ENCODE data around the gene POP5.

GRCh38 chr12:120528861-120529525, 52.2 kb downstream of the POP5 start, which contains the start of gene COQ5:
- TF ChIP-seq, protein P1, sequence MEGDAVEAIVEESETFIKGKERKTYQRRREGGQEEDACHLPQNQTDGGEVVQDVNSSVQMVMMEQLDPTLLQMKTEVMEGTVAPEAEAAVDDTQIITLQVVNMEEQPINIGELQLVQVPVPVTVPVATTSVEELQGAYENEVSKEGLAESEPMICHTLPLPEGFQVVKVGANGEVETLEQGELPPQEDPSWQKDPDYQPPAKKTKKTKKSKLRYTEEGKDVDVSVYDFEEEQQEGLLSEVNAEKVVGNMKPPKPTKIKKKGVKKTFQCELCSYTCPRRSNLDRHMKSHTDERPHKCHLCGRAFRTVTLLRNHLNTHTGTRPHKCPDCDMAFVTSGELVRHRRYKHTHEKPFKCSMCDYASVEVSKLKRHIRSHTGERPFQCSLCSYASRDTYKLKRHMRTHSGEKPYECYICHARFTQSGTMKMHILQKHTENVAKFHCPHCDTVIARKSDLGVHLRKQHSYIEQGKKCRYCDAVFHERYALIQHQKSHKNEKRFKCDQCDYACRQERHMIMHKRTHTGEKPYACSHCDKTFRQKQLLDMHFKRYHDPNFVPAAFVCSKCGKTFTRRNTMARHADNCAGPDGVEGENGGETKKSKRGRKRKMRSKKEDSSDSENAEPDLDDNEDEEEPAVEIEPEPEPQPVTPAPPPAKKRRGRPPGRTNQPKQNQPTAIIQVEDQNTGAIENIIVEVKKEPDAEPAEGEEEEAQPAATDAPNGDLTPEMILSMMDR (tag by site-specific recombination; IDR thresholded peaks at IDR 0.05): peak; percentile 7; the same call in 1 of the 2 replicates
- TF ChIP-seq ZNF654 (tag by site-specific recombination; IDR thresholded peaks at IDR 0.05; ENCODE audit: low read depth): no peak
- TF ChIP-seq ZIC2 (tag by site-specific recombination; IDR thresholded peaks at IDR 0.05): 0 out of 2 replicates have a peak, but pooled peaks have one; percentile 20
- TF ChIP-seq ZBTB17 (tag by site-specific recombination; IDR thresholded peaks at IDR 0.05): peak; percentile 98
- peak; percentile 88 for TF ChIP-seq BCL11B (tag by site-specific recombination; IDR thresholded peaks at IDR 0.05; ENCODE audit: low read depth)
- peak; percentile 51 for TF ChIP-seq ZNF341 (tag by site-specific recombination; IDR thresholded peaks at IDR 0.05; ENCODE audit: low read depth)
- TF ChIP-seq ZFP41 (tag by site-specific recombination; IDR thresholded peaks at IDR 0.05; ENCODE audit: borderline replicate concordance): no peak
- TF ChIP-seq, protein P2, sequence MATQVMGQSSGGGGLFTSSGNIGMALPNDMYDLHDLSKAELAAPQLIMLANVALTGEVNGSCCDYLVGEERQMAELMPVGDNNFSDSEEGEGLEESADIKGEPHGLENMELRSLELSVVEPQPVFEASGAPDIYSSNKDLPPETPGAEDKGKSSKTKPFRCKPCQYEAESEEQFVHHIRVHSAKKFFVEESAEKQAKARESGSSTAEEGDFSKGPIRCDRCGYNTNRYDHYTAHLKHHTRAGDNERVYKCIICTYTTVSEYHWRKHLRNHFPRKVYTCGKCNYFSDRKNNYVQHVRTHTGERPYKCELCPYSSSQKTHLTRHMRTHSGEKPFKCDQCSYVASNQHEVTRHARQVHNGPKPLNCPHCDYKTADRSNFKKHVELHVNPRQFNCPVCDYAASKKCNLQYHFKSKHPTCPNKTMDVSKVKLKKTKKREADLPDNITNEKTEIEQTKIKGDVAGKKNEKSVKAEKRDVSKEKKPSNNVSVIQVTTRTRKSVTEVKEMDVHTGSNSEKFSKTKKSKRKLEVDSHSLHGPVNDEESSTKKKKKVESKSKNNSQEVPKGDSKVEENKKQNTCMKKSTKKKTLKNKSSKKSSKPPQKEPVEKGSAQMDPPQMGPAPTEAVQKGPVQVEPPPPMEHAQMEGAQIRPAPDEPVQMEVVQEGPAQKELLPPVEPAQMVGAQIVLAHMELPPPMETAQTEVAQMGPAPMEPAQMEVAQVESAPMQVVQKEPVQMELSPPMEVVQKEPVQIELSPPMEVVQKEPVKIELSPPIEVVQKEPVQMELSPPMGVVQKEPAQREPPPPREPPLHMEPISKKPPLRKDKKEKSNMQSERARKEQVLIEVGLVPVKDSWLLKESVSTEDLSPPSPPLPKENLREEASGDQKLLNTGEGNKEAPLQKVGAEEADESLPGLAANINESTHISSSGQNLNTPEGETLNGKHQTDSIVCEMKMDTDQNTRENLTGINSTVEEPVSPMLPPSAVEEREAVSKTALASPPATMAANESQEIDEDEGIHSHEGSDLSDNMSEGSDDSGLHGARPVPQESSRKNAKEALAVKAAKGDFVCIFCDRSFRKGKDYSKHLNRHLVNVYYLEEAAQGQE (tag by site-specific recombination; IDR thresholded peaks at IDR 0.05): no peak
- peak; percentile 67; the same call in 1 of the 2 replicates for TF ChIP-seq MZF1 (tag by site-specific recombination; IDR thresholded peaks at IDR 0.05; ENCODE audit: borderline replicate concordance)
- no peak for TF ChIP-seq TRIM28 (IDR thresholded peaks at IDR 0.05; ENCODE audit: borderline replicate concordance, low read length)
- peak; percentile 61; the same call in 1 of the 2 replicates for TF ChIP-seq ZNF449 (tag by site-specific recombination; IDR thresholded peaks at IDR 0.05)
- peak; percentile 8; the same call in 1 of the 2 replicates for TF ChIP-seq ZNF623 (tag by site-specific recombination; IDR thresholded peaks at IDR 0.05)
- no peak for TF ChIP-seq RBAK (tag by site-specific recombination; IDR thresholded peaks at IDR 0.05)
- TF ChIP-seq ZNF473 (tag by site-specific recombination; IDR thresholded peaks at IDR 0.05): no peak
